BJ (cell line): ENCODE results near the gene LIG1. TPM values are rescaled to one million over a fixed set of nuclear protein-coding genes. Genes with fewer than 3 reads are reported as not detected.

Source experiments
- CTCF ChIA-PET: fragments of 350-600 bp; formaldehyde crosslinking; extraction: SDS; loops from one replicate; lab custom pipeline; 2021; ENCODE audit warnings: antibody characterized with exemption, inconsistent platforms; lab: Yijun Ruan, JAX
- POLR2A ChIA-PET: fragments of 300-600 bp; sonication (Branson Sonifier 250); formaldehyde crosslinking; extraction: SDS; loops from one replicate; lab custom pipeline; 2021; ENCODE audit warnings: antibody characterized with exemption; lab: Charles Lee
- DNase-seq: peaks from one replicate; pipeline ENCODE4 v3.0.0-alpha.2; 2011; ENCODE audit warnings: low read depth
- H3K27me3 ChIP-seq: 2 replicates; pipeline ENCODE4 v1.6.0; 2011; ENCODE audit warnings: low read length; ENCODE audit not compliant: control insufficient read depth, insufficient read depth
- H3K36me3 ChIP-seq: 2 replicates; pipeline ENCODE4 v1.5.1; 2011; ENCODE audit warnings: low read length; ENCODE audit not compliant: control insufficient read depth, insufficient read depth
- H3K4me3 ChIP-seq: 2 replicates; pipeline ENCODE4 v1.5.1; 2011; ENCODE audit warnings: low read depth, mild to moderate bottlenecking, control low read depth, low read length
- polyA plus RNA-seq: library from polyadenylated mRNA; depleted of rRNA; stranded (reverse); fragments of >200 nt; gene quantifications from 2 replicates; pipeline ENCODE4 v1.2.3, GENCODE V29; 2011; rRNA removed
- TF ChIP-seq, protein P1 (sequence below): IDR thresholded peaks from 2 replicates; pipeline ENCODE4 v1.5.1; 2011; ENCODE audit warnings: low read depth, mild to moderate bottlenecking, control low read depth, inconsistent platforms, low read length, moderate library complexity; ENCODE audit not compliant: insufficient read depth

LIG1 gene
- polyA plus RNA-seq, 1 experiment, result 19.5 TPM

DNA sequence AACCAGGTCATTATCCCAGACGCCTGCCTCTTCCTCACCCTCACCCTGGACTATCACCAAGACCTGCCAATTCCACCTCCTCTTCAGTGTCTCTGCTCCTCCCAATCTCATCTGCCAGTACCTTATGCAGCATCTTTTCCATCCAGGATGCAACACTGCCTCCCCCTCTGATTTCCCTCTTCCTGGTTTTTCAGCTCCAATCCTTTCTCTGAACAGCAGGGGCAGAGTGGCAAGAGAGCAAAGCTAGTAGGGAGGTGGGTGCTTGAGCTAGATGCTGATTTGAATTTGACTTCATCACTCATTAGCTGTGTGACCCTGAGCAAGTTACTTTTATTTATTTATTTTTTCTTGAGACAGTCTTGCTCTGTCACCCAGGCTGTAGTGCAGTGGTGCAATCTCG is 100.7 kb downstream of the LIG1 start:
- TF ChIP-seq, protein P1, sequence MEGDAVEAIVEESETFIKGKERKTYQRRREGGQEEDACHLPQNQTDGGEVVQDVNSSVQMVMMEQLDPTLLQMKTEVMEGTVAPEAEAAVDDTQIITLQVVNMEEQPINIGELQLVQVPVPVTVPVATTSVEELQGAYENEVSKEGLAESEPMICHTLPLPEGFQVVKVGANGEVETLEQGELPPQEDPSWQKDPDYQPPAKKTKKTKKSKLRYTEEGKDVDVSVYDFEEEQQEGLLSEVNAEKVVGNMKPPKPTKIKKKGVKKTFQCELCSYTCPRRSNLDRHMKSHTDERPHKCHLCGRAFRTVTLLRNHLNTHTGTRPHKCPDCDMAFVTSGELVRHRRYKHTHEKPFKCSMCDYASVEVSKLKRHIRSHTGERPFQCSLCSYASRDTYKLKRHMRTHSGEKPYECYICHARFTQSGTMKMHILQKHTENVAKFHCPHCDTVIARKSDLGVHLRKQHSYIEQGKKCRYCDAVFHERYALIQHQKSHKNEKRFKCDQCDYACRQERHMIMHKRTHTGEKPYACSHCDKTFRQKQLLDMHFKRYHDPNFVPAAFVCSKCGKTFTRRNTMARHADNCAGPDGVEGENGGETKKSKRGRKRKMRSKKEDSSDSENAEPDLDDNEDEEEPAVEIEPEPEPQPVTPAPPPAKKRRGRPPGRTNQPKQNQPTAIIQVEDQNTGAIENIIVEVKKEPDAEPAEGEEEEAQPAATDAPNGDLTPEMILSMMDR, result no peak
- Histone ChIP-seq H3K4me3 (no peak overlapping the region), H3K36me3 (no peaks in the 10 kb centered on the region), H3K27me3 (no peaks in the 10 kb centered on the region)
- ChIA-PET POLR2A (no interaction called here), CTCF (interaction anchor here (0.6 kb wide), 2 partner anchors 9 to 30 kb away, joined by 3 read pairs; no protein-coding TSS in a partner anchor)
- no peak for DNase-seq

Other genes starting within 250 kb of the LIG1 start
- gene BSPH1, start 178.2 kb downstream of the LIG1 start, polyA plus RNA-seq, result not detected in 2 replicates
- not detected in 2 replicates for gene ELSPBP1, start 175.7 kb downstream of the LIG1 start, polyA plus RNA-seq
- gene CABP5, start 126.3 kb downstream of the LIG1 start, polyA plus RNA-seq, result not detected in 2 replicates
- 7.2 and 11.3 TPM in 2 replicates for gene PLA2G4C, start 59.5 kb downstream of the LIG1 start, polyA plus RNA-seq
- gene ZSWIM9, start 336 bp upstream of the LIG1 start, polyA plus RNA-seq, result 0.61 and 0.75 TPM in 2 replicates
- 15.0 and 16.1 TPM in 2 replicates for gene CARD8, start 85.6 kb upstream of the LIG1 start, polyA plus RNA-seq
- gene ZNF114, start 99.7 kb upstream of the LIG1 start, polyA plus RNA-seq, result 0.07 and 0.13 TPM in 2 replicates
- gene EMP3, start 155.2 kb upstream of the LIG1 start, polyA plus RNA-seq, result 351 and 472 TPM in 2 replicates
- gene TMEM143, start 193.6 kb upstream of the LIG1 start, polyA plus RNA-seq, result 5.7 and 9.9 TPM in 2 replicates
- gene SYNGR4, start 194.0 kb upstream of the LIG1 start, polyA plus RNA-seq, result not detected in 2 replicates
- 237 and 273 TPM in 2 replicates for gene KDELR1, start 221.2 kb upstream of the LIG1 start, polyA plus RNA-seq
- gene GRIN2D, start 223.3 kb upstream of the LIG1 start, polyA plus RNA-seq, result 0.36 and 0.64 TPM in 2 replicates